NCI-H2029 treated with DMSO at 0.1 percent for 48 hours (cell line): ENCODE data around the gene FANK1.
"Not testable (repeated sequence)": the region's sequence is repeated elsewhere in the genome, so short reads cannot be mapped to it uniquely, and the experiment has no call there.

Experiments
- DNase-seq: peaks from one replicate; lab custom pipeline; 2025; lab: John Stamatoyannopoulos, UW

The FANK1 gene

DNA sequence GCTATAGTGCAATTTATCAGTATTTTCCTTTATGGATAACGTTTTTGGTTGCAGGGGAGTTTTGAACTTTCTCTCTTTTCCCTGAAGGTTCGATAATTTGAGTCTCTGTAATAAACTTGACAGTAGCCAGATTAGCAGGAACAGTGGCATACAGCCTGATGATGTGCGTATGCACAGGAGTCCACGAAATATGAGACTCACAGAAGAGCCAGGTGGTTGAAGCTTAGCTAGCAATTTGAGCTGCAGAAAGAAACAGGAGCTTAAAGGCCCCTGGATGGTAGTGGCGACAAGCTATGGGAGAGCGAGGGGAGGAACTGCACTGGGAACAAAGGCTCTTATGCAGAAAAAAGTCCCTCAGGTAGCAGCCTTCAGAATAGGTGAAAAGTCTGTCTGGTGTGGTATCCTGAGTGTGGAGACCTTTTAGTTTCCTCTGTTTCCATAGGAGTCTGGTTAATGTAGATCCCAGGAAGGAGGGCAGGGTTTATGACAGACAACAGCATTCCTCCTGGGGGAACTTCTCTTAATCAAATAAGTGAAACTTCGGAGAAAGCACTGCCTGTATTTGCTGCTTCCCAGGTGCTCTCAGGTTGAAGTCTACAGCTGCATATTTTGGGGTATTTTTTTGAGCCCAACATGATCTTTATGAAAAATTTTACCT, 32.7 kb downstream of the FANK1 start:
- DNase-seq = no peak

DNA sequence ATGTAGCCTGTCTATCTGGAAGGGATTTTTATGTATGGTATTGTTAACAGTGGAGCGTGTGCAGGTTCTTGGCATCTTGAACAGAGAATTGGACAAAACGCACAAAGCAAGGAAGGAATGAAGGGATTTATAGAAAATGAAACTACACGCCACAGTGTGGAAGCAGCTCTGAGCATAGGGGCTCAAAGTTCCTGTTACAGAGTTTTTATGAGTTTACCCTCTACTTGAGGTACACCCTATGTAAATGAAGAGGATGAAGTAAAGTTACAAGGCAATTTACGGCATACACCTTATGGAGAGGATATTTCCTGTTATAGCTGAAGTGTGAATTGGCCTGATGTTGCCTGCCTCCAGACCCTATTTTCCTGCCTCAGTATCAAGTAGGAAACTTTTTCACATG, 33.3 kb downstream of the FANK1 start:
- DNase-seq = no peak

DNA sequence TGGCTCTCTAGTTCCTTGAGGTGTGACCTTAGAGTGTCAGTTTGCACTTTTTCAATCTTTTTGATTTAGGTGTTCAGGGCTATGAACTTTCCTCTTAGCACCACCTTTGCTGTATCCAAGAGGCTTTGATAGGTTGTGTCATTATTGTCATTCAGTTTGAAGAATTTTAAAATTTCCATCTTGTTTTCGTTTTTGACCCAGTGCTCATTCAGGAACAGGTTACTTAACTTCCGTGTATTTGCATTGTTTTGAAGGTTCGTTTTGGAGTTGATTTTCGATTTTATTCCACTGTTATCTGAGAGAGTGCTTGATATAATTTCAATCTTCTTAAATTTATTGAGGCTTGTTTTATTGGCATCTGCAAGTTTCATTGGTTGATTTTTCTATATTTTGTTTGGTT, 37.3 kb downstream of the FANK1 start:
- no peak for DNase-seq

DNA sequence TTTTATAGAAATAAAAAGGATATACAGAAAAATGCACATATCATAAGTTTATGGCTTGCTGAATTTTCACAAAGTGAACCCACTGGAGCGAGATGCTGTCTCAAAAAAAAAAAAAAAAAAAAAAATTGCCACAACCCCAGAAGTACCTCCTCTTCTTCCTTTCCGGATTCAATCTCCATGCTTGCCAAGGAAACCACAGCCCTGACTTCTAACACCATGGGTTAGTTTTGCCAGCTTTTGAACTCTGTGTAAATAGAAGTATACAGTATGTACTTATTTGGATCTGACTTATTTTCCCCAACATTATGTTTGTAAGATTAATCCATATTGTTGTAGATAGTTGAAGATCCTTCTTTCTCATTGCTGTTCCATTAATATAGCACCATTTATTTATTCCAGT, 40.0 kb downstream of the FANK1 start:
- no peak for DNase-seq

DNA sequence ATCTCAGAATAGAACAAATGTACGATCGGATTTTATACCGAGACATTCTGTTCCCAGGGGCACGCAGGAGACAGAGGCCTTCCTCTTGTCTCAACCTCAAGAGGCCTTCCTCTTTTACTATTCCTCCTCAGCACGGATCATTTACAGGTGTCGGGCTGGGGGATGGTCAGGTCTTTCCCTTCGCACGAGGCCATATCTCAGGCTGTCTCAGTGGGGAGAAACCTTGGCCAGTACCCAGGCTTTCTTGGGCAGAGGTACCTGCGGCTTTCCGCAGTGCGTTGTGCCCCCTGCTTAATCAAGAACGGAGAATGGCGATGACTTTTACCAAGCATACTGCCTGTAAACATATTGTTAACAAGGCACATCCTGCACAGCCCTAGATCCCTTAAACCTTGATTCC, 44.2 kb downstream of the FANK1 start:
- no peak for DNase-seq

DNA sequence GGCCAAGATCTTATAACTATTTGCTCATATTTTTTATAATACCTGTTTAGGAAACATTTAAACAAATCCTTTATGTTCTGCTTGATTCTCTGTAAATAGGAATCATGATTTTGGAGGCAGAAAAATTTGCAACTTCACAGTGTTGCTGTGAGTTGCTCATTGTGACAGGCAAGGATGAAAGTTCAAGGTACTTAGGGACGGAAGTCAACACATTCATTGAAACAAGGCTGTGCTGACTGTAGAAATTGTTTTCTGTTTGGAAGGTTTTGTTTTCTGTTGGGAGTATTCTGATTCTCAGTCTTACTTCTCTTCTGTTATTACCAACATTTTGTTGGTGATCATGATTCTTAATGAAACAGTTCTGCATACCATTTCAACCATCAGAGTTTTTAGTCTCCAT, 54.9 kb downstream of the FANK1 start:
- DNase-seq = no peak

DNA sequence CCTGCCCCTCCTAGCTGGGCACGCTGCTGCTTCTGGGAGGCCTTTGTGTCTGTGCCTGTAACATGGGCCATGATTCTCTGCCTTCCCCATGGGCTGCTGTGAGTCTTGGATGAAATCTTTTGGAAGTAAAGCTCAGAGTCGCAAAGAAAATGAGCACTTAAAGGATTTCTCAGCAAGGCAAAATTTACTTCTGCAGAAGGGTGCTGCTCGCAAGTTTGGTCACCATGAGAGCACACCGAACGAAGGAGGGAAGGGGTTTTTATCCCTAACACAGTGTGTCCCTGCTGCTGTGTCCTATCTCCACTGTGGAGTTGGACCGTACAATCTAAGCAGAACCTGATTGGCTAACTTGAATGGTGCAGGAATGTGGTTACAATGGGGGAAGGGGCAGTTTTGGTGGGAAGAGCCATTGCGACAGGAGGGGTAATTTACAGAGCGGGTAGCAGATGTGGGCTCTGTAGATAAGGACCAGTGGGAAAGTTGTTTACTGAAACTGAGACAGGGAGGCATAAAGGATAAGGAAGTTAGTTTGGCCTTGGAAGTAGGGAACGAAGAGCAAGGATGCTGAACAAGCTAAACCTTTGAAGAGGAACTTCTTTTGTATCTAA, 57.5 kb downstream of the FANK1 start:
- DNase-seq = no peak

DNA sequence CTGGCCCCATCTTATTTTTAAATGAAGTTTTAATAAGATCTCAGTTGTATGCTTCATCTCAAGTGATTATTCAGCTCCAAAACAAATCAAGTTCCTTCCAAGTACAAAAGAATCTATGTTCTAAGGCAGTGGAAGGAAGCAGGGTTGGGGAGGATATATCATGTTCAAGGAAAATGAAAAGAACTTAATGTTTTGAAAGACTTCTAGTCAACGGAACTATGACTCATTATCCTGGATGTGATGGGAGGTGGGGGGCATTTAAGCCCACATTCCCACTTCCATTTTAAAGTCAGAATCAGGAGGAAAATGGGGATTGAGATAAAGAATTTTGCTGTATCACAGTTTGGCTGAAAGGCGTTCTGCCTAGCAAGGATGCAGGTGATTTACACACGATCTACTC, 59.4 kb downstream of the FANK1 start:
- DNase-seq = no peak

DNA sequence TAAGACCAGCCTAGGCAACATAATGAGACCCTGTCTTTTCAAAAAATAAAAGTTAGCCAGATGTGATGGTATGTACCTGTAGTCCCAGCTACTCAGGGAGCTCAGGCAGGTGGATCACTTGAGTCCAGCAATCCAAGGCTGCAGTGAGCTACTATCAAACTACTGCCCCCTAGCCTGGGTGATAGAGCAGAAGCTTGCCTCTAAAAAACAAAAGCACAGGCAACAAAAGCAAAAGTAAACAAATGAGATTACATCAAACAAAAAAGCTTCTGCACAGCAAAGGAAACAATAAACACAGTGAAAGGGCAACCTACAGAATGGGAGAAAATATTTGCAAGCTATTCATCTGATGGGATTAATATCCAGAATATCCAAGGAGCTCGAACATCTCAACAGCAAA, 65.4 kb downstream of the FANK1 start:
- no peak for DNase-seq

DNA sequence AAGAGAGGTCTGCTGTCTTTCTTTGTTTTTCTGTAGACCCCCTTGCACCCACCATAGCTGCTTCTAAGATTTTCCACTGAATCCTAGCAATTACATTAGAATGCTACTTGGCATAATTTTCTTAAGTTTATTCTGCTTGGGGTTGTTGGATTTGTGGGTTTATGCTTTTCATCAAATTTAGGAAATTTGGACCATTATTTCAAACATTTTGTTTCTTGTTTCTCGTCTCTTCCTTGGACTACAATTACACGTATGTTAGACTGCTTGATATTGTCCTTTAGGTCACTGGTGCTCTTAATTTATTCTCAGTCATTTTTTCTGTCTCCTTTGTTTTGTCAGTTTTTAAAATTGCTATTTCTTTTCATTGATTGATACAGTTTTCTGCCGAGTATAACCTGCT, 65.8 kb downstream of the FANK1 start:
- no peak for DNase-seq

DNA sequence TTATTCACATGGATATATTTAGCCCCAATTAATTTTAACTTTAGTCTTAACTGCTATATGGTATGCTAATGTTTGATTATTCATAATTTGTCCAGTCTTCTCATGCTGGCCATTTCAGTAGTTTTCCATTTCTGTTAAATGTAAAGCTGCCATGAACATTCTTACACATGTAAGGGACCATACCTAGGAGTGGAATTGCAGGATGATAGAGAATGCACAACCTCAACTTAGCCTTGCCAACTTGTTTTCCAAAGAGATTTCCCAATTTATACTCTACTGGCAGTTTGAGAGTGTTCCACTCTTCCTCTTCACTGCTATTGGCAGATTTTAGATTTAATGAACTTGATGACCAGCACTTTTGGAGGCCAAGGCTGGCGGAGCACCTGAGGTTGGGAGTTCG, 68.2 kb downstream of the FANK1 start:
- DNase-seq = no peak

DNA sequence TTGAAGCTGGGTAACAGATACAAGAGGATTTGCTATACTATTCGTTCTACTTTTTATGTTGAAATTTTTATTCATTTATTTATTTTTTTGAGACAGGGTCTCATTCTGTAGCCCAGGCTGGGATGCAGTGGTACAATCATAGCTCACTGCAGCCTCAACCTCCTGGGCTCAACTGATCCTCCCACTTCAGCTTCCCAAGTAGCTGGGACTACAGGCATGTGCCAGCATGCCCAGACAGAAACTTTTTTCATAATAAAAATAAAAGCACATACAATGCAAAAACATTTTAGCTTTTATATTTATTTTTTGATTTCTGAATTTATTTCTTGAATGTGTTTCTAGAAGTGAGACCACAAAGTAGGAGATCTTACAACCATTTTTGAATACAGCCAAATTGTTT, 71.2 kb downstream of the FANK1 start:
- no peak for DNase-seq

DNA sequence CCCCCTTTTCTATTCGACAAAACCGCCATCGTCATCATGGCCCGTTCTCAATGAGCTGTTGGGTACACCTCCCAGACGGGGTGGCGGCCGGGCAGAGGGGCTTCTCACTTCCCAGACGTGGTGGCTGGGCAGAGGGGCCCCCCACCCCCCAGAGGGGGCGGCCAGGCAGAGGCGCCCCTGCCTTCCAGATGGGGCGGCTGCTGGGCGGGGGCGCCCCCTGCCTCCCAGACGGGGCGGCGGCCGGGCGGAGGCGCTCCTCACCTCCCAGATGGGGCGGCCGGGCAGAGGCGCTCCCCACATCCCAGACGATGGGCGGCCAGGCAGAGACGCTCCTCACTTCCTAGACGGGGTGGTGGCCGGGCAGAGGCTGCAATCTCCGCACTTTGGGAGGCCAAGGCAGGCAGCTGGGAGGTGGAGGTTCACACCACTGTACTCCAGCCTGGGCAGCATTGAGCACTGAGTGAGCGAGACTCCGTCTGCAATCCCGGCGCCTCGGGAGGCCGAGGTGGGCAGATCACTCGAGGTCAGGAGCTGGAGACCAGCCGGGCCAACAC, 73.8 kb downstream of the FANK1 start:
- not testable (repeated sequence) for DNase-seq

DNA sequence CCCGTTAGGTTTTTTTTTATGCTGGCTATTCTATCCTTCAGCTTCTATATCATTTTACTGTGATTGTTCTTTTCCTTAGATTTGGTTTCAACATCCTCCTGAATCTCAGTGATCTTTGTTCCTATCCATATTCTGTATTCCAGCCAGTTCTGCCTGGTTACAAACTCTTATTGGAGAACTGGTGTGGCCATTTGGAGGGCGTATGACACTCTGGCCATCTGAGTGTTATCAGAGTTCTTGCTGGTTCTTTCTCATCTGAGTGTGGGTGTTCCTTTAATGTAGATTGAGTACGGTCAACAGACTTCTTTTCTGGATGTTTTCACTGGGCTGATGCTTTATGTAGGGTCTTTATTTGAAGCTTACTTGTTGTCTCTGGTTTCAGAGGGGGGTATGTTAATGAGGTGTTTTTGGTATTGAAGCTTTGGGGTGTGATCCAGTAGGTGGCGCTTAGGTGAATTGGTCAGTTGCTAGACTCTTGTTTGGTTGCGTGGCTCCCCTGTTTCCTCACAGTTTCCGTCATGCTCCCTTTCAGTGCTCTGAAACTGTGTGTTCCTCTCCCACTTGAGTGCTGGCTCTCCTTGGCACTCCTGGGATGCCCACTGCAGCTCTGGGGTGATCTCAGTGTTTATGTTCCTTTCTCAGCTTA, 80.7 kb downstream of the FANK1 start:
- no peak for DNase-seq

DNA sequence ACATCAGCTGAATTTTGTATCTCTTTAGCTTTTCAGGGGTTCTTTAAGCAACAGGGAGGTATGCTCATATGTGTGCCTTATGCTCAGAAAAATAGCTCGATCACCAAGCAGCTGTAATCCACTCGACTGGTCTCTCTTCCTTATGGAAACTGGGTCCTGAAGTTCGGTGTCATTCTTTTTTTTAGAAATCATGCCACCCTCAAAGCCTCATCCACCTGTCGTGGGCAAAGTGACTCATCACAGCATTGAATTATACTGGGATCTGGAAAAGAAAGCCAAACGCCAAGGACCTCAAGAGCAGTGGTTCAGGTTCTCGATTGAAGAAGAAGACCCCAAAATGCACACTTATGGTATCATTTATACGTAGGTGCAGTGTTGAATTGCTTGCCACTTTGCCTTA, 83.6 kb downstream of the FANK1 start:
- DNase-seq = no peak

DNA sequence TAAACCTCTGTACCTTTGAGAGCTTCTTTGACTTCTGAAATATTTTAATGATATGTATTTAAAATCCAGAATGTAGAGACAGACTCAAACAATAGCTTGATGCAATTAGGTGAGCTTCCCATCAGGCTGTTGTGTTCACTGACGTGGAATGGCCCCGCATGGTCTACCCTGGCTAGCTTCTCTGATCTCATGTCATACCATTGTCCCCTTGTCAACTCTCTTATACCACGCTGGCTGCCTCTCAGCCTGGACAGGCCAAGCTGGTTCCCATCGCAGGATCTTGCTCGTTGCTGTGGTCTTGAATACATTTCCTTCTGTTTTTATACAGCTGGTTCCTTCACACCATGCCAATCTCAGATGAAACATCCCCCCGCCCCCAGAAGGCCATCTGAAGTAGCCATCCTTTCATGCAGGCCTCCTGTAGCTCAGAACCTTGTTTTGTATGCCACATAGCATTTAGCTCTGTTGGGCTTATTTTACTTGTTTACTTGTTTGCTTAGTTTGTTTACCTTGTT, 84.2 kb downstream of the FANK1 start:
- DNase-seq = no peak

DNA sequence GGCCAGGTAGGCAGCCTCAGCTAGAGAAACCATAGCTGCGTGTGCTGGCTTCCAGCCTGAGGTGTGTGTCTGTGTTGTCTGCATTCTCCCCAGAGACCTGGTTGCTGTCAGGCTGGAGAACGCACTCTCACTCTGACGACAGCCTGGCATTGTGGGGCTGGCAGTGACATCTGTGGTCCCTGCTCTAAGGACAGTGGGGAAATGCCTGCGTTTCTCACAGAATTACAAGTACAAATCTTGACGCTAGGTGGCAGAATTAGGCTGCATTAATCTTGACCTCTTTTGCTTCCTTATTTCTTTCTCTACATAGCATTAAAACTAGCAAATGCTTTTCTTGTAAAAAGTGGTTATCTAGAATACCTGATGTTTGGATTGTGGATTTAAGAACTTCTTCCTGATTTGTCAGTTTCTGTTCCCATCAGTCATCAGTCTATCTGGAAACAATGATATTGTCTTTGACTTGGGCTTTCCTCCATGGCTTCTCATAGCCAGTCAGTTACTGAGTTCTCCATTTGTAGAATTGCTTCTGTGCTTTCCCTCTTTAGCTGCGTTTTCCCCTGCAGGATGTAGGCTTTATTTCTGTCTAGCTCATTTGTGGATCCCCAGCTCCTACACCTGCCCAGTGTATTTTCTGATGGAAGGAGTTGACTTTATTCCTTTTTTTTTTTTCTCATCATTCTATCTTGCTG, 86.0 kb downstream of the FANK1 start:
- DNase-seq = peak; percentile 30

DNA sequence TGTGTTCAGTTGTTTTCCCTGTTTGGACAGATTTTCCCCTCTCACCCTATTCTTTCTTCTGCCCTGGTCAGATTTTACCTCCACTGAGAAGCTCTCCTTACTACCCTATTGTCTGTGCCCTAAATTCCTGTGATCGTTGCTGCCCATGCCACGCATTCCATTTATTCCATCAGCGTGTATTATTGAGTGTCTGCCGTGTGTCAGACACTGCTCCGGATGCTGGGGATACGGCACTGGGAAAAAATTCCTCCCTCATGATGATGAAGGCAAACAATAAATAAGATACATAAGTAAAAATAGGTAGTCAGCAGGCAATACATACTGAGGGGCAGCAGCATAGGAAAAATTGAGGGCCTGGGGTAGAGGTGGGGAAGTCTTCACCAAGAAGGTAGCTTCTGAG, 86.8 kb downstream of the FANK1 start:
- DNase-seq = no peak

DNA sequence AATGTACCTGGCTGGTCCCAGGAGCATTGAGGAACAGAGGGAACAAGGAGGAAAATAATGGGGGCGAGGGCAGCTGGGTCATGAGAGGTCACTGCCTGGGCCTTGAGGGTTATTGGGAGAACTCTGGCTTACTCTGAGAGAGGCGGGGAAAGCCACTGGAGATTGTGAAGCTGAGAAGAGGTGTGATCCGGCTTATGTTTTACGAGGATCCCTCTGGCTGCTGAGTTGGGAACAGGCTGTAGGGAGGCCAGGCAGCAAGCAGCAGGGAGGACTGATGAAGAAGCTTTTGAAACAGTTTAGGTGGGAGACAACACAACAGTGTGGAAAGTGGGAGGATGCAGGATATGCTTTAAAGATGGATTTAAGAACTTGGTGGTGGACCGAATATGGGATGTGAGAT, 87.3 kb downstream of the FANK1 start:
- DNase-seq = no peak

DNA sequence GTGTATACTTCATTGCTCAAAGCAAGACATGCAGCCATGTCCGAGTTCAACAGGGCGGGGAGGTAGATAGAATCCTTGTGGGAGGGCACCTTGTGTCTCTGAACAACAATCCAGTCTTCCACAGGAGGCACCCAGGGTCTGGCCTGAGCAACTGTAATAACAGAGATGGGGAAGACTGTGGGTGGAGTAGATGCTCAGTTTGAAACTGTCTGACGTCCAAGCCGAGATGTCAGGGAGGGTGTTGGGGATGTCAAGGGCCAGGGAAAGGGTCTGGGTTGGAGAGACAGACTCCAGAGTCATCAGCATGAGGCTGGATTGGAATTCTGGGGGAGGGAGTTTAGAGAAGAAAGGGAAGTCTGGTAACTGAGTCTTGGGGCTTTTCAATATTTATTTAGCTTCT, 88.0 kb downstream of the FANK1 start:
- no peak for DNase-seq

DNA sequence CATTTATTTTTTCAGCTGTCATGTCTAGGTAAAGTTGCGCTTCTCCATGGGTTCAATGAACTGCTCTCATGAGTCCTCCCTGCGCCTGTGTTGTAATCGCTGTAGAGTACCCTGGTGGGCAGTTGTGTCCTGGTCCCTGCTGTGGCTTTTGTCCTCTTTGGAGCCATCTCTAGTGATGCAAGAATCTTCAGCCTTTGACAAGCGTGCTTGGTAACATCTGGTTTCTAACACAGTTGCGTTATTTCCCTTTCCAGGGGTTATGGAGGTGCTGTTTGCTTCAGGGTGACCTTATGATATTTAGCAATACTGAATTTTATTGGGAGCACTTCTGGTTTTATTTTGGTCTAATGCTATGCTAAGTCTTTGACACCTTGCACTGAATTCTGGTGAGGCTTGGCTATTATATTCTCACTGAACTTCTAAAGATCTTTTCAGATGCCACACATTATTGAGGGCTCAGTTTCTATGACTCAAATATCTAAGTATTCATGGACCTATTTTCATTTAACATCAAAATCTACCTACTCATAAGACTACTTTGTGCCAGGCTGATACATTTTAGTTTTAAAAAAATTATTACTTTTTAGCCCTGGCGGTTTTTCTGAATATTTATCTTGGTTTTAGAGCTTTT, 88.6 kb downstream of the FANK1 start:
- DNase-seq = no peak

DNA sequence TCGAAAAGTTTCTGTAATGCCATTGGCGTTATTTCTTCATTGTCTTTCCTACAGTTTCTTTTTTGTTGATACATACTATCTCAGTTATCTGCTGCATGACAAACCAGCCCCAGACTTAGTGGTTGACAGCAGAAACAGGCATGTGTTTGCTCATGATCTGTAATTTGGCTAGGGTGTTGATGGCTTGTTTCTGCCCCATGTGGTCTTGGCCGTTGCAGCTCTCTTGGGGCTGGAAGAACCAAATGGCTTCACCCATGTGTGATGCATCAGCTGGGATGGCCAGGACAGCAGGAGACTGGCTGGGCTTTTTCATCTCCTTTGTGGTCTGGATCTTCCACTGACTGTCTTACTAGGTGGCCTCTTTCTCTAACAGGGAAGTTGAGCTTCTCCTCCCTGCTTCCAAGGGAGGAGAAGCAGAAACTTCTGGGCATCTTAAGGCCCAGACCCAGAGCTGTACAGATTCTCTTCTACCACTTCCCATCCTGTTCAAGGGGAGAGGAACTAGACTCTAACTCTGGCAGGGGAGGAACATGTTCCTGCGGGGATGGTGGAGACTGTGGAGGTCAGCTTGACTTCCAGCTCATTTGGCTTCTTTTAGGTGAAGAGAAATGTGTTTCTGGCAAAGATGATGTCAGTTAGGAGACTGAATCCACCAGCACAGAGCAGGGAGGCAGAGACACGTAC, 89.3 kb downstream of the FANK1 start:
- DNase-seq = no peak
